ENCODE data around the gene LMF2.
"Not testable (repeated sequence)": the region's sequence is repeated elsewhere in the genome, so short reads cannot be mapped to it uniquely, and the experiment has no call there.

LMF2 gene, protein sequence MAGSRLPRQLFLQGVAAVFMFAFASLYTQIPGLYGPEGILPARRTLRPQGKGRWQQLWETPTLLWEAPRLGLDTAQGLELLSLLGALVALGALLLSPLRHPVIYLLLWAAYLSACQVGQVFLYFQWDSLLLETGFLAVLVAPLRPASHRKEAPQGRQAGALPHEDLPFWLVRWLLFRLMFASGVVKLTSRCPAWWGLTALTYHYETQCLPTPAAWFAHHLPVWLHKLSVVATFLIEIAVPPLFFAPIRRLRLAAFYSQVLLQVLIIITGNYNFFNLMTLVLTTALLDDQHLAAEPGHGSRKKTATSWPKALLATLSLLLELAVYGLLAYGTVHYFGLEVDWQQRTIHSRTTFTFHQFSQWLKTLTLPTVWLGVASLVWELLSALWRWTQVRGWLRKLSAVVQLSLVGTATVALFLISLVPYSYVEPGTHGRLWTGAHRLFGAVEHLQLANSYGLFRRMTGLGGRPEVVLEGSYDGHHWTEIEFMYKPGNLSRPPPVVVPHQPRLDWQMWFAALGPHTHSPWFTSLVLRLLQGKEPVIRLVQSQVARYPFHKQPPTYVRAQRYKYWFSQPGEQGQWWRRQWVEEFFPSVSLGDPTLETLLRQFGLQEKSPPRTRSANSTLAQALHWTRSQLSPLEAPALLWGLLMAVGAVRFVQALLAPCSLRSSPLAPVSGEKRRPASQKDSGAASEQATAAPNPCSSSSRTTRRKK

DNA sequence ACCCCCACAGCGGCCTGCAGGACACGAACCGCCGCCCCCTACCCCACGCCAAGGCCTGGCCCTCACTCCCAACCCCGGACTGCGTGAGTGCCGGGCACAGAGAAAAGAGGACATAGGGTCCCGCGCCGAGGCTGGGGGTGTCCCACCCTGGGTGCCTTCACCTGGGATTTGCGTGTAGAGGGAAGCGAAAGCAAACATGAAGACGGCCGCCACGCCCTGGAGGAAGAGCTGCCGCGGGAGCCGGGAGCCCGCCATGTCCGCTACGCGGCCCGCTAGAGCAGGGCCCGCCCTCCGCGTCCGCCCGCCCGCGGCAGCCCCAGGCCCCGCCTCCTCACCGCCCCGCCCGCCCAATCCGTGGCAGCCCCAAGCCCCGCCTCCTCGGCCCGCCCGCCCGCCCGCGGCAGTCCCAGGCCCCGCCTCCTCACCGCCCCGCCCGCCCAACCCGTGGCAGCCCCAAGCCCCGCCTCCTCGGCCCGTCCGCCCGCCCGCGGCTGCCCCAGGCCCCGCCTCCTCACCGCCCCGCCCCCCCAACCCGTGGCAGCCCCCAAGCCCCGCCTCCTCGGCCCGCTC is at the start of gene LMF2:
Gene LMF2, minus strand, starts transcription at position 282 of the 570 bp plus-strand sequence. Its CDS starts 27 bp downstream, at position 255.
- DNase-seq: no peak

DNA sequence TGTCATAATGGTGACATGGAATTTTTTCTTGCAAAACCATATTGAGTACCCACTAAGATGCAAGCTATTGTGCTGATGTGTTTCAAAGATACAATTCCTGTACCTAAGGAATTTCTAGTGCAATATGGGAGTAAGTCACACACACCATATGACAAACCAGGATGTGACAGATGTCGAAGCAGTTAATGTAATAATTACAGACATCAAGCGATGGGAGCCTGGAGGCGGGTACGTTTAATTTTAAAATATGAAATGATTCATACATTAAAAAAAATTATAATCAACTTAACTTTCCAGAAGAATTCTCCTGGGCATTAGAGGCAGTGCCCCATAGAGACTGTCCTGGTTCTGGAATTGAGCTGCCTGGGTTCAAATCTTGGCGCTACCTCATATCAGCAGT is 49.2 kb upstream of the LMF2 start:
- DNase-seq: no peak

DNA sequence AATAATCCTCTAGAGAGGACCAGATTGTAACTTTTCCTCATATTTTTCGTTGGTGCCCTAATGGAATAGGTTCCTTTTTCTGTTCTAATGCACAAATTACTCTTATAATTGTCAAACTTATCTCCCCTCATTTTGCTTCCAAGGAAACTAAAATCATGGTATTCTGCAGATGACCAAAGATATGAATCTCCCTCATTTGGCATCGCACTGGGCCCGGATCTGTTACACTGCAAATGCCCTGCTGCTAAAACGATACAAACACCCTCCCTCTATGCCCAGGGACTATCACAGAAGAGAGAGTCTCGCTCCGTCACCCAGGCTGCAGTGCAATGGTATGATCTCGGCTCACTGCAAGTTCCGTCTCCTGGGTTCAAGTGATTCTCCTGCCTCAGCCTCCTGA is 45.8 kb upstream of the LMF2 start:
- no peak for DNase-seq

DNA sequence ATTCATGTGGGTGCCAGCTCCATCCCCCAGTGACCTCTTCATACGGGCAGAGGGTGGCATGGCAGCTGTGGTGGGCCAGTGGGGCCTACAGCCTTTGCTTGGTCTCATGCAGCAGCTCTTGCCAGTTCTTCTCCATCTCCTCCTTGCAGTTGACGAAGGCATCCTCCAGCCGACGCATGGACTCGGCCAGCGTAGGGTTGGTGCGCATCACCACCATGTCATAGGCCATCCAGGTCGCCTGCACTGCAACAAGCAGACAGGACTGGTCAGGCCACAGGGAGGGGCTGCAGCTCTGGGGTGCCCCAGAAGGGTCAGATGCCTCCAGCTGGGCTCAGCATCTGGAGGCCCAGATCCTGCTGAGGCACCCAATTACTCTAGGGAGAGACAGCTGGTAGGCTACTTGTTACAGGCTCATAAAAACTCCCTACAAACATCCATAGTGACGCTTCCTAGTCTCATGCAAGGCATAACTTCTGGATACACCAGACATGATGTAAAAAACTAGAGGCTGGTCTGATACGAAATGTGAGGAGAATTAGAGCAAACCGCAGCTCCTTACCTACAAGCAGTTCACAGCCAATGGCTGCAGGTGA is 43.8 kb upstream of the LMF2 start:
- DNase-seq: no peak

DNA sequence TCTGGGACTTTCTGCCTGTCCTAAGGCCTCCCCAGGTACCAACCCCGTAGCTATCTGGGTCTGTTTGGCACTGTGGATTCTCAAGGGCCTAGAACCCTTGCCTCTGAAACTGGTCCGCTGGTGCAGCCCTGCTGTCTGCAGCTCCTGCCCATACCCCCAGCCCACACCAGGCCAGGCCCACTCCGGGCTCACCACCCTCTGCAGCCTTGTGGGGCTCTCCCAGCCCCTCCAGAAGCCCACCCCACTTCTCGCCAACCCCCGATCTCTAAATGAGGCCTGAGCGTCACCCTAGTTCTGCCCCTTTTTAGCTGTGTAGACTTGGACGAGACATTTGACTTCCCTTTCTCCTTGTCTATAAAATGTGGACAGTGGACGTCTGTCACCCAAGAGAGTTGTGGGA is 42.9 kb upstream of the LMF2 start:
- no peak for DNase-seq

DNA sequence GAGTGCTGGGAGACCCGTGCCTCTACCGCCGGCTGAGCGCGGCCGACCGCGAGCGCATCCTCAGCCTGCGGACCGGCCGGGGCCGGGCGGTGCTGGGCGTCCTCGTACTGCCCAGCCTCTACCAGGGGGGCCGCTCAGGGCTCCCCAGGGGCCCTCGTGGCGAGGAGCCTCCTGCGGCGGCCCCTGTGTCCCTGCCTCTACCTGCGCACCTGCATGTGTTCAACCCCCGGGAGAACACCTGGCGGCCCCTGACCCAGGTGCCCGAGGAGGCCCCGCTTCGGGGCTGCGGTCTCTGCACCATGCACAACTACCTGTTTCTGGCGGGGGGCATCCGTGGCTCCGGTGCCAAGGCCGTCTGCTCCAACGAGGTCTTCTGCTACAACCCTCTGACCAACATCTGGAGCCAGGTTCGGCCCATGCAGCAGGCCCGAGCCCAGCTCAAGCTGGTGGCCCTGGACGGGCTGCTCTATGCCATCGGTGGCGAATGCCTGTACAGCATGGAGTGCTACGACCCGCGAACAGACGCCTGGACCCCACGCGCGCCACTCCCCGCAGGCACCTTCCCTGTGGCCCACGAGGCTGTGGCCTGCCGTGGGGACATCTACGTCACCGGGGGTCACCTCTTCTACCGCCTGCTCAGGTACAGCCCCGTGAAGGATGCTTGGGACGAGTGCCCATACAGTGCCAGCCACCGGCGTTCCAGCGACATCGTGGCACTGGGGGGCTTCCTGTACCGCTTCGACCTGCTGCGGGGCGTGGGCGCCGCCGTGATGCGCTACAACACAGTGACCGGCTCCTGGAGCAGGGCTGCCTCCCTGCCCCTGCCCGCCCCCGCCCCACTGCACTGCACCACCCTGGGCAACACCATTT is 41.7 kb upstream of the LMF2 start:
- no peak for DNase-seq

DNA sequence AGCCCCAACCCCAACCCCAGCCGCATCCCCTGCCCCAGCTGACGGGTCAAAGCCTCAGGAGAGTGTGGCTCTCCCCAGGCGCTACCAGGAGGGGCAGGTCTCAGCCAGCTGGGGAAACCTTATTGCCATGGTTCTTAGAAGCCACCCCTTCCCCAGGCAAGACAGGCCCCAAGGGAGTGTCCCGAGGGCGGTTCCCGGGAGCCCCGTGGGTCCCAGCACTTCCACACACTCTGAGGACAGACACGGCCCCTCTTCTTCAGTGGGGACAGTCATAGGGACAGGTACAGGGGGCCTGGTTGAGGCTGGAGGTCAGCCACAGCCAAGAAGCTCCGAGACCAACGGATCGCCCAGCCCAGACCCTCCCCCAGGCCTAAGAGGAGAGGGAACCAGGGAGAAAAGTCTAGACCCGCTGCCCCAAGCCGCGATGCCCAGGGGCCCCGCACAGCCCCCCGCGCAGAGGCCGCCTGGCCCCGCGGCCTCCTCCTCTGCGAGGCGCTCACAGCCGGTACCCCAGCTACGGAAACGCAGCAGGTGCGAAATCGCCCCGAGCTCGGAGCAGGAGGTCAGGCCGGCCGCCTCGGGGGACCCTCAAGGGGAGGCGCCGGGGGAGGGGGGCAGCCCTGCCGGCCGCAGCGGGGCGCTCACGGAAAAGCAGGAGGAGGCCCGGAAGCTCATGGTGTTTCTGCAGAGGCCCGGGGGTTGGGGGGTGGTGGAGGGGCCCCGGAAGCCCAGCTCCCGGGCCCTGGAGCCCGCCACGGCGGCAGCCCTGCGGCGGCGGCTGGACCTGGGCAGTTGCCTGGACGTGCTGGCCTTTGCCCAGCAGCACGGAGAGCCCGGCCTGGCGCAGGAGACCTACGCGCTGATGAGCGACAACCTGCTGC is 40.8 kb upstream of the LMF2 start:
- DNase-seq: no peak

DNA sequence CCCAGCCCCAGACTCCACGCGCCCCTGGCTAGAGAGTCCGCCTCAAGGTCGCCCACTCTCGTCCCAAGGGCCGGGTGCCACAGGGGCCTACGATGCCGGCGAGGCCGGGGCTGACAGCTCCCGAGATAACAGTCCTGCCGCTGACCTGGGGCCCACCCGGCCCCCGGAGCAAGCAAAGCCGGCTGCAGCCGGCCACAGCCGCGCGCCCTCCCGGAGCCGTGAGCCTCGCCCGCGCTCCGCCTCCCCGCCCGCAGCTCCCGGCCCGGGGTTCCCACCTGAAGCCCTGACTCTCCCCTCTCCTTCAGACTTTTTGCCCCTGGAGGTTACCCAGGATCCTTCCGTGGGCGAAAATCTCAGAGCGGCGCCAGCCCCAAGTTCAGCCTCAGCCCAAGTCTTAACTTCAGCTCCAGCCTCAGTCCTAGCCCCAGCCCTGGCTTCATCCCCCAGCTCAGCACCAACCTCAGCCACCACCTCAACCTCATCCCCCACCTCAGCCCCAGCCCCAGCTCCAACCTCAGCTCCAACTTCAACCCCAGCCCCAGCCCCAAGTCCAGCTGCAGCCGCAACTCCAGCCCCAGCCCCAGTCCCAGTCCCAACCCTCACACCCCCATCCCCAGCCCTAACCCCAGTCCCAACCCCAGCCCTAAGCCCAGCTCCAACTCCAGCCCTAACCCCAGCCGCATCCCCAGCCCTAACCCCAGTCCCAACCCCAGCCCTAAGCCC is 39.9 kb upstream of the LMF2 start:
- no peak for DNase-seq

DNA sequence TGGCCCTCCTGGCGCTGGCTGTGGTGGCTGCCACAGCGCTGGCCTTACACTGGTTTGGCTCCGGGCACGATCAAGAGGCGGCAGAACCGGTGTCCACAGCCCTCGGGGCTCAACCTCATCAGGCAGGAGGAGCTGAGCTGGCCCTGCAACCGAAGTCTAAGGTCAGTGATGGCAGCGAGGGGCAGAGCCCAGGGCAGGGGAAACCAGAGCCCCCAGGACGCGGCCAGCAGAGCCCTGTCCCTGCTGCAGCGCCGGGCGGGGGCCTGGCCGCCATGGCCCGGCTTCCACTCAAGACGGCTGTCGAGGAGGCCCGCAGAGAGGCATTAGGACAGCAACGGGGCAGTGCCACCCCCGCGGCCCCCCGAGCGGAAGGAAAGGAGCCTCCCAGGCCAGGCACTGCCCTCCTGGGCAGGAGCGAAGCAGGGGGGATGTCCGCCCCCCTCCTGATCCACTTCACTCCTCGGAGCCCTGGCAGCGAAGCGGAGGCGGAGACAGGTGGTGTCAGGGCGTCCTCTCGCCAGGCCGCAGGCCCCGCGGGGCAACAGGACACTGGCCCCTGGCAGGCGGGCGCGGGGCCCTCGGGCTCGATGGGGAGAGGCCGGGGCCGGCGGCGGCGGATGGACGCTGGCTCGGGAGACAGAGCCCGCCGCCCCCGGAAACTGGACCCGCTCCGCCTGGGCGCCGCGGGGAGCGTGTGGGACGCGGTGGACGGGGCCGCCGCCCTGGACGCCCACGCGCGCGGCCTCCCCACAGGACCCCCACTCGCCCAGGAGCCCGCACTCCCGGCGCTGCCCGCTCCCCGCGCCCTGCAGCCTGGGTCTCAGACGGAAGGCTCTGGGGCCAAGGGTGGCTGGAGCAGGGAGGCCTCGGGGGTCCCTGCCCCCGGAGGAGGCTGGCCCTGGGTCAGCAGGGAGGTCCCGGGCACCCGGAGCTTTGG is 39.1 kb upstream of the LMF2 start:
- DNase-seq: no peak

DNA sequence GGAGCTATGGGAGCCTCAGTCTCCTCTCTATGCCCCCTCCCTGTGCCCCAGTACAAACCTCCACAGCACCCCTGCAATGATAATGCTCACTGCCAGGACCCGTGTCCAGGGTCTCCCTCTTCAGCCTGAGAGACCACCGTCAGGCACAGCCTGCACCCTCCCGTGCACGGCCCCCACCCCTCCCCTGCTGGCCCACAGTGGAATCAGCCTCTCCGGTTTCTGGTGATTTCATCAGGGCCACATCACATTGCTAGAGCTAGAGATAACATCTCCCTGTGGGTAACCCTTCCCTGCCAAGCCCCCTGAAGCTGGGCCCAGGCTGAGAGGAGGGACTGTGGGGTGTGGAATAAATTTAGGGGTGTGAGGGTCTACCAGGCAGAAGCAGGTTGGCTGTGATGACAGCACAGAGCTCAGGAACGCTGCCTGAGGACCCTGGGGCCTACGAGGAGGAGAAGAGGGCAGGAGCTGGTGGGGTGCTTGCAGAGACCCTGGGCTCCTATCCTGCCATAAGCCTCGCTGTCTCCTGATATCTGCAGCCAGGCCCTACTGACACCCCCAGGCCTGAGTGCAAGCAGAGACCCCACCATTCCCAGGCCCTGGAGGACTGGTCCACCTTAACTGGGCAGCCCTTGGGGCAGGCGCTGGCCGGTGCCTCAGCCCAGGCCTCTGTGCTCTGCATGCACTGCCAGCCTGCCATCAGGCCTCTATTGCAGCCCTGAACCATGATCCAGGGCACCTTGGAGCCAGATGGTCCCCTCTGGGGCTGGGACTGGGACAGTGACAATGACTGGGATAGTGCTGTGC is 38.2 kb upstream of the LMF2 start, which contains the start of gene KLHDC7B:
Gene KLHDC7B, plus strand, starts transcription at position 378 of the 804 bp plus-strand sequence. Its CDS starts 345 bp downstream, at position 723.
- no peak for DNase-seq

DNA sequence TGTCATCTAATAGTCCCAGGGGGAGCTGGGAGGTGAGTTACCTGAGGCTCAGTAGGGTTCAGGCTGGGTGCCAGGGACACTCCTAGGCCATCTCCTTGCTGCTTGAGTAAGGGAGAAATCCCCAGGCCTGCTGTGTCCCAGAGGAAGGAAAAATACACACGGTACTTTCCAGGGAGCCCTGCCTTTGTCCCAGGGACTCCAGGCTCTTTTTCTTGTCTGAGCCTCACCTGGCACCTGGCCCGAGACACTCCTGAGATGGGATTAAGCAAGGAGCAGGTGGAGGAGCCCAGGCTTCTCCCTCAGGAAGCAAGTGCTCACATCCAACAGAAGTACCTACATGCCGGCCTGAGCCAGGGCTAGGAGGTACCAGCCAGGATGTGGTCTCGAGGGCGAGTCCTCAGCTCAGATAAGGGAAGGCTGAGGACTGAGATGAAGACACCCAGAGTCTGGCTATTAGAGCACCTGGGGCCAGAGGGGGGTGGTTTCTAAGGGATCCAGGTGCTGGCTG is 37.3 kb upstream of the LMF2 start:
- no peak for DNase-seq

DNA sequence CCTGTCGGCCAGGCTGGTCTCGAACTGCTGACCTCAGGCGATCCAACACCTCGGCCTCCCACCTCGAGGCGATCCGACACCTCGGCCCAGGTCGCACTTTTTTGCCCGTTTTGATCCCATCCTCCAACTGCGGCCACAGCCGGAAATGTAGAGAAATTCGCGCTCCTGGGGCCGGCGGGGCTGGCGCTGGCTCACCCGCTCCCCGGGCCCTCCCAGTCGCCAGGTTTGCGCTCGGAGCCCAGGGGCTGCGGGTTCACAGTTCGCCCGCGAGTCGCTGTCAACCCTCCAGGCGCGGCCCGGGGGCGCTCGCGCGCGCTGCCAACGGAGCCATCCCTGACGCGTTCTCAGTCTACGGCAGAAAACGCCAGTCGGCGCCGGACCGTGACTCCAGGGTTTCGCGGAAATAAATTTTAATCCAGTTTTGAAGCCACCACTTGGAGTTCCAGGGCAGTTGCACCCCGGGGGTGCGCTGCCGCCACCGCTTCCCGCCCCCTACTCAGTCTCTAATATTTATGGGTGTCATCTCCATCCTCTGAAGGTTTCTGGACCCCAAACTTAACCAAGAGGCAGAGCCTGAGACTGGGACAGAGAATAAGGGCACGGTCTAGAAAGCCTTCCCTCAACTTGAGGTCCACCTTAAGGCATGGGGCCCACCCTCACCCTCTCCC is 36.7 kb upstream of the LMF2 start:
- DNase-seq: no peak

DNA sequence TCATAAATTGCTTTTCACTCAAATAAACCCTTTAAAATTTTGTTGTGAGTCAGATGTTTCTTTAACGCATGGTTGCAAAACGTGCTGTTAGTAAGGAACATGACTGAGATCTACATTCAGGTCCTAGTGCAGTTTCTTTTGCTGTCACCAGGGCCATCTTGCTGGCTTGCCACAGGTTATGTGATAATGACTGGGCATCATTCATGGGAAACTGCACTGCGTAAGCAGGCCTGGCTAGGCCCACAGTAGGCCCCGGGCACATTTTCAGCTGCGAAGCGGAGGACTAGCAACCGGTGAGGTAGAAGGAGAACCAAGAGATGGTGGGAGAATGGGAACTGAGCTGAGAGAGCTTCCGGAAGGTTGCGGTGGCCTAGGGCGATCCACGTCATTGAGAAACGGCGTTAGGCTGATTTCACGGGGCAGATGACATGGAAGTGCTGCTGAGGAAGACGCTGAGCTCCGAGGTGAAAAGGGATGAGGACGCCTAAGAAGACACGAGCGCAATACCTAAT is 35.0 kb upstream of the LMF2 start:
- DNase-seq: no peak

DNA sequence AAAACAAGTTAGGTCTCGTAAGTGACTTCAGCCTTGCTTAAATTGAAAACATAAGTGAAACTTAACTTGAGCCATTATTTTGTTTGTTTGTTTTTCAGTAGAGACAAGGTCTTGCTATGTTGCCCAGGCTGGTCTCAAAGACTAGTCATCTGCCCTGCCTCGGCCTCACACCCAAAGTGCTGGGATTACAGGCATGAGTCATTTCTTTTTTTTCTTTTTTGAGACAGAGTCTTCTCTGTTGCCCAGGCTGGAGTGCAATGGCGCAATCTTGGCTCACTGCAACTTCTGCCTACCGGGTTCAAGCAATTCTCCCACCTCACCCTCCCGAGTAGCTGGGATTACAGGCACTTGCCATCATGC is 34.1 kb upstream of the LMF2 start:
- not testable (repeated sequence) for DNase-seq

DNA sequence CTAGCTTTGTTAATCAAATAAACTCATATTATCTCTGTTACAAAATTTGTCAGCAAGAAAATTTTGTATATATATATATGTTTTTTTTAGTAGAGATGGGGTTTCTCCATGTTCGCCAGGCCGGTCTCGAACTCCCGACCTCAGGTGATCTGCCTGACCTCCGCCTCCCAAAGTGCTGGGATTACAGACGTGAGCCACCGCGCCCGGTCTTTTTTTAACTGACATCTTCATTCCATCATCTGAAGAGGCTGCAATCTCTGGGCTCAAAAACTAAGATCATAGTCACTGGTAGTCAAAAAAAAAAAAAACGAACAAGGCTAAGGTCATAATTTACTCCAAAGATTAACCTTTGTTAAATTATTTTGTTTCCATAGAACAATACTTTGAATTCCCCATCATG is 32.9 kb upstream of the LMF2 start:
- DNase-seq: no peak

DNA sequence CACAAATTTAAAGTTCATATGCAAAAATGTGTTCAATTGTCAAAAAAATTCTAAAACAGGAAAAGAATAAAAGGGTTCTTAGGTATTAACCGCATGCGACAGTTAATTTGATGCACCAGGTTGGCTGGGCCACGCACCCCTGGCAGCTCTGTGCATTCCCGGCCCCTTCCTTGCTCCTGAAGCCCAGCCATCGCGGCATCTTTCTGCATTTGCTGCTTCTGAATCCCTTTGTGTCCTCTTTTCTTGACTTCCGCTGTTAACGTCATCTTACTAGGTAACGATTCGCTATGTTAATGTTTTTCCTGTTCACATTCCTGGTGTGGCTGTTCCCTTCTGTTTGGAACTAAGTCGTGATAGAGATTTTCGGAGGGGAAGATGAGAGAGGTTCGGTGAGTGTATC is 30.3 kb upstream of the LMF2 start:
- no peak for DNase-seq

DNA sequence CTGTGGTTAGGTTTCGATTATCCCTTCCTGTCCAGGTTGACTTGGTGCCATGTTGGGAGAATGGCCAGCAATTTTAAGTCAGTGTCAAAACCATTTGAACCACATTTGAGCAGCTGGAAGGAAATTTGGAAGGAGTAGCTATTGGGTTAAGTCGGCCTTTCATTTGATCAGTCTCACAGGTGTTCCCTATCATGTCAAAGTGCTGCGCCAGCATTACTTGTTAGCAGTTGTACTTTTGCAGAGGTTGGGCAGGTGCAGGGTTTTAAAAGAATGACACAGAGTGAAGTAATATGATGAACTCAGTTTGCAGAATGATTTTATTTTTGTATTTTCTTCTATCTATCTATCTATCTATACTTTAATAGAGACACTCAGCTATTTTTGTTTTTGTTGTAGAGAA is 28.7 kb upstream of the LMF2 start:
- no peak for DNase-seq

DNA sequence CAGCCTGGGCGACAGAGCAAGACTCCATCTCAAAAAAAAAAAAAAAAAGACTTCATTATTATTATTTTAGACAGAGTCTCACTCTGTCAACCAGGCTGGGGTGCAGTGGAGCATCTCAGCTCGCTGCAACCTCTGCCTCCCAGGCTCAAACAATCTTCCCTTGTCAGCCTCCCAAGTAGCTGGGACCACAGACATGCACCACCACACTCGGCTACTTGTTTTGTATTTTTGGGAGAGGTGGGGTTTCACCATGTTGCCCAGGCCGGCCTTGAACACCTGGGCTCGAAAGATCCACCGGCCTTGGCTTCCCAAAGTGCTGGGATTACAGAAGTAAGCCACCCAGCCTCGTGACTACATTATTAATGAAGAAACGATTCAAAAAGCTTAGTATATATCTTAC is 27.6 kb upstream of the LMF2 start:
- DNase-seq: no peak
